Gastroesophageal sphincter (tissue), 3 donors: ENCODE measurements around the gene MIPOL1.

ENCODE experiments used
- POLR2AphosphoS5 ChIP-seq: sonication (generic); formaldehyde crosslinking; IDR thresholded peaks from one replicate; pipeline ENCODE4 v1.6.1; 2017; ENCODE audit warnings: antibody characterized with exemption
- TF ChIP-seq, protein P1 (sequence below), 4 experiments: fragments of 200-600 bp in 2 of 4; fragments of 450-650 bp in 2 of 4; sonication (generic) in 1 of 4; IDR thresholded peaks; one replicate each; pipeline ENCODE4 v1.5.1; 2017 to 2019; ENCODE audit warnings: antibody characterized with exemption in 4 of 4, mild to moderate bottlenecking in 2 of 4, moderate library complexity in 2 of 4

DNA sequence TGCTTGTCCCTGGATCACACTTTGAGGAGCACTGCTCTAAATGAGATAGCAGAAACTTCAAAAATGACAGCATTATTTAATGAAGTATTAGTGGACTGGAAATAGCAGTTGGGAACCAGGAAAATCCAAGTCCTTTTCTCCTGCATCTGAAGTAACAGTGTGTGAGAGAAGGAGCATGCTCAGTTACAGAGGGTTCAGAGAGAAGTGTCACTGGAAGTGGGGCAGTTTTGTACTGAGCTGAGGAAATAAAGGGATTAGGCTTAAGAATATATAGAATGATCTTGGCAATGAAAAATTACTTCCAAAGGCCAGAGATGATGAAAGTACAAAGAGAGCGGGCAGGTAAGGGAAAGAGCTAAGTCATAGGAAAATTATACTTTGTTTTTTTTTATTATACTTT lies 130.9 kb downstream of the MIPOL1 start:
- TF ChIP-seq POLR2AphosphoS5 = no peak
- TF ChIP-seq, protein P1, sequence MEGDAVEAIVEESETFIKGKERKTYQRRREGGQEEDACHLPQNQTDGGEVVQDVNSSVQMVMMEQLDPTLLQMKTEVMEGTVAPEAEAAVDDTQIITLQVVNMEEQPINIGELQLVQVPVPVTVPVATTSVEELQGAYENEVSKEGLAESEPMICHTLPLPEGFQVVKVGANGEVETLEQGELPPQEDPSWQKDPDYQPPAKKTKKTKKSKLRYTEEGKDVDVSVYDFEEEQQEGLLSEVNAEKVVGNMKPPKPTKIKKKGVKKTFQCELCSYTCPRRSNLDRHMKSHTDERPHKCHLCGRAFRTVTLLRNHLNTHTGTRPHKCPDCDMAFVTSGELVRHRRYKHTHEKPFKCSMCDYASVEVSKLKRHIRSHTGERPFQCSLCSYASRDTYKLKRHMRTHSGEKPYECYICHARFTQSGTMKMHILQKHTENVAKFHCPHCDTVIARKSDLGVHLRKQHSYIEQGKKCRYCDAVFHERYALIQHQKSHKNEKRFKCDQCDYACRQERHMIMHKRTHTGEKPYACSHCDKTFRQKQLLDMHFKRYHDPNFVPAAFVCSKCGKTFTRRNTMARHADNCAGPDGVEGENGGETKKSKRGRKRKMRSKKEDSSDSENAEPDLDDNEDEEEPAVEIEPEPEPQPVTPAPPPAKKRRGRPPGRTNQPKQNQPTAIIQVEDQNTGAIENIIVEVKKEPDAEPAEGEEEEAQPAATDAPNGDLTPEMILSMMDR (IDR thresholded peaks at IDR 0.05) = no peak
